ENCODE results near the gene PLET1.

PLET1 gene

GRCh38 chr11:112260490-112260889, at the start of gene PLET1:
PLET1 (minus strand) TSS chr11:112260860; CDS start chr11:112260589, 271 bp downstream.
- no peak for DNase-seq

- DNase-seq = no peak
These were observed 49.8 kb upstream of the PLET1 start for GRCh38 chr11:112310419-112310818.

GRCh38 chr11:112308651-112309050, 48.0 kb upstream of the PLET1 start:
- no peak for DNase-seq

GRCh38 chr11:112307616-112308015, 47.0 kb upstream of the PLET1 start:
- no peak for DNase-seq

GRCh38 chr11:112306230-112306629, 45.6 kb upstream of the PLET1 start:
- DNase-seq = no peak

GRCh38 chr11:112304914-112305313, 44.3 kb upstream of the PLET1 start:
- DNase-seq = no peak

GRCh38 chr11:112303616-112304015, 43.0 kb upstream of the PLET1 start:
- DNase-seq = no peak

- DNase-seq = no peak
These were observed 41.7 kb upstream of the PLET1 start for GRCh38 chr11:112302226-112302868.

GRCh38 chr11:112300094-112300786, 39.6 kb upstream of the PLET1 start:
- no peak for DNase-seq

- DNase-seq = no peak
These were observed 37.9 kb upstream of the PLET1 start for GRCh38 chr11:112298535-112298934.

- no peak for DNase-seq
These were observed 36.7 kb upstream of the PLET1 start for GRCh38 chr11:112297248-112297866.

- no peak for DNase-seq
These were observed 35.4 kb upstream of the PLET1 start for GRCh38 chr11:112296044-112296443.

- DNase-seq = no peak
These were observed 34.2 kb upstream of the PLET1 start for GRCh38 chr11:112294688-112295340.

- no peak for DNase-seq
These were observed 33.0 kb upstream of the PLET1 start for GRCh38 chr11:112293614-112294013.

GRCh38 chr11:112292785-112293407, 32.2 kb upstream of the PLET1 start:
- no peak for DNase-seq

GRCh38 chr11:112292188-112292587, 31.5 kb upstream of the PLET1 start:
- DNase-seq = no peak

- no peak for DNase-seq
These were observed 30.5 kb upstream of the PLET1 start for GRCh38 chr11:112291191-112291590.

GRCh38 chr11:112290493-112290850, 29.8 kb upstream of the PLET1 start:
- no peak for DNase-seq

- DNase-seq = peak; percentile 78
These were observed 29.2 kb upstream of the PLET1 start for GRCh38 chr11:112289588-112290492.

- DNase-seq = no peak
These were observed 27.4 kb upstream of the PLET1 start for GRCh38 chr11:112288021-112288420.

- no peak for DNase-seq
These were observed 25.2 kb upstream of the PLET1 start for GRCh38 chr11:112285841-112286311.

- DNase-seq = no peak
These were observed 21.1 kb upstream of the PLET1 start for GRCh38 chr11:112281726-112282125.

All from cortex of kidney (tissue), 1 donor.